Measurements from ENCODE around the gene CD5L.

DNA sequence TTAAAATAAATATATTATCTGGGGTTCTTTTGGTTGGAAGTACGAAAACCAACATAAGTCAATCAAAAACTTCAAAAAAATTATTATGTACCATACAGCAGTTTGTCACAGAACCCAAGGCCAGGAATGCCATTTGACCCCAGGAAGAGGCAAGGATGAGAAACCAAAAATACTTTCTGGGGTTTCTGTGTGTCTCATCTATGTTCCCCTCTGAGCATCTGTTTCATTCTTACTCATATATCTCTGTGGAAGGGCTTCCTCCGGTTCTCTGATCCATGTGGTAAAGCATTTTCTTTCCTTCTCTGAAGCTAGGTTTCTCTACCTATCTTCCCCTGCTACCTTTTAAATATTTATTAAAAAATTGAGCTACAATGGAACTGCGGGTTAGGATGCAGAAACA is 11.9 kb downstream of the CD5L start:
- TF ChIP-seq POLR2A (IDR thresholded peaks at IDR 0.05) (no peak), CTCF (IDR thresholded peaks at IDR 0.05) (no peak)
